HFFc6 (cell line): ENCODE results near the gene CHAT. TPM values are rescaled to one million over a fixed set of nuclear protein-coding genes. Genes with fewer than 3 reads are reported as not detected.
A peak's percentile ranks its signal among the peaks of the same experiment; 100 is the strongest.

Experiments used
- DNase-seq: peaks from one replicate; pipeline ENCODE4 v3.0.0-alpha.2; 2018
- H3K27ac Mint-ChIP-seq: 2 replicates; pipeline ENCODE4 v1.8.0; 2020; ENCODE audit warnings: mild to moderate bottlenecking, mixed read lengths
- H3K27me3 Mint-ChIP-seq: 2 replicates; pipeline ENCODE4 v1.8.0; 2021; ENCODE audit warnings: mild to moderate bottlenecking, moderate library complexity, mixed read lengths; ENCODE audit not compliant: insufficient read depth
- H3K36me3 Mint-ChIP-seq: 2 replicates; pipeline ENCODE4 v1.8.0; 2021; ENCODE audit warnings: low read depth, mixed read lengths
- H3K4me1 Mint-ChIP-seq: 2 replicates; pipeline ENCODE4 v1.8.0; 2020; ENCODE audit warnings: low read depth, mixed read lengths
- H3K4me3 Mint-ChIP-seq: 2 replicates; pipeline ENCODE4 v1.8.0; 2020; ENCODE audit warnings: mild to moderate bottlenecking, moderate library complexity, mixed read lengths
- H3K9me3 Mint-ChIP-seq: 2 replicates; pipeline ENCODE4 v1.8.0; 2020; ENCODE audit warnings: mild to moderate bottlenecking, mixed read lengths
- total RNA-seq, 6 experiments: library from RNA; stranded (reverse); fragmentation: NEBNext Ultra II Directional; extraction: Animal tissue kit (Norgen Biotek cat#: 25700); gene quantifications; 2 replicates in 1 of 6; 3 replicates in 5 of 6; pipeline ENCODE4 v1.2.3, GENCODE V29; 2021
- TF ChIP-seq, protein P1 (sequence below): fragments of 200-600 bp; sonication (generic); IDR thresholded peaks from 2 replicates; pipeline ENCODE4 v1.5.0; 2021; ENCODE audit warnings: antibody characterized with exemption, mild to moderate bottlenecking

The CHAT gene
- total RNA-seq, 6 experiments from 2014 or later, result not detected

DNA sequence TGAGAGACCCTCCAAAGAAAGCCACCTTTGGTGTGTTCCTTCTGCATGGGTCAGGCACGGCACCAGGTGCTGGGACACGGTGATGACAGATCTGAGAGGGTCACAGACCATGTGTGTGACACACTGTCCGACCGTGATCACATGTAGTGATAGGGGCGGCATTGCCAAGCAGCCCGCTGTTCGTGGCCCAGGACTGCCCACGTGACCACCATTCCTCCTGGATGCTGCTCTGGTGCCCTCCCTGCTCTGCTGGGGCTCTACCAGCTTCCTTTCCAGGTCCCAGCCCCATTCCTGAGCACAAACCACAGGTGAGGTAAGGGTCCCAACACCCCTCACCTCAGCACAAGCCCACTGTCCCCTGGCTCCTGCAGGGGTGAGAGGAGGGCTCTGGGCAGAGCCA, 13.8 kb upstream of the CHAT start:
- Mint-ChIP-seq H3K27me3 (peaks cover 9% of the 10 kb centered on the region), H3K36me3 (no peaks in the 10 kb centered on the region), H3K9me3 (no peaks in the 10 kb centered on the region), H3K4me1 (peaks cover 62% of the 10 kb centered on the region), H3K27ac (no peak overlapping the region), H3K4me3 (no peak overlapping the region)
- TF ChIP-seq, protein P1, sequence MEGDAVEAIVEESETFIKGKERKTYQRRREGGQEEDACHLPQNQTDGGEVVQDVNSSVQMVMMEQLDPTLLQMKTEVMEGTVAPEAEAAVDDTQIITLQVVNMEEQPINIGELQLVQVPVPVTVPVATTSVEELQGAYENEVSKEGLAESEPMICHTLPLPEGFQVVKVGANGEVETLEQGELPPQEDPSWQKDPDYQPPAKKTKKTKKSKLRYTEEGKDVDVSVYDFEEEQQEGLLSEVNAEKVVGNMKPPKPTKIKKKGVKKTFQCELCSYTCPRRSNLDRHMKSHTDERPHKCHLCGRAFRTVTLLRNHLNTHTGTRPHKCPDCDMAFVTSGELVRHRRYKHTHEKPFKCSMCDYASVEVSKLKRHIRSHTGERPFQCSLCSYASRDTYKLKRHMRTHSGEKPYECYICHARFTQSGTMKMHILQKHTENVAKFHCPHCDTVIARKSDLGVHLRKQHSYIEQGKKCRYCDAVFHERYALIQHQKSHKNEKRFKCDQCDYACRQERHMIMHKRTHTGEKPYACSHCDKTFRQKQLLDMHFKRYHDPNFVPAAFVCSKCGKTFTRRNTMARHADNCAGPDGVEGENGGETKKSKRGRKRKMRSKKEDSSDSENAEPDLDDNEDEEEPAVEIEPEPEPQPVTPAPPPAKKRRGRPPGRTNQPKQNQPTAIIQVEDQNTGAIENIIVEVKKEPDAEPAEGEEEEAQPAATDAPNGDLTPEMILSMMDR, result no peak
- no peak for DNase-seq

DNA sequence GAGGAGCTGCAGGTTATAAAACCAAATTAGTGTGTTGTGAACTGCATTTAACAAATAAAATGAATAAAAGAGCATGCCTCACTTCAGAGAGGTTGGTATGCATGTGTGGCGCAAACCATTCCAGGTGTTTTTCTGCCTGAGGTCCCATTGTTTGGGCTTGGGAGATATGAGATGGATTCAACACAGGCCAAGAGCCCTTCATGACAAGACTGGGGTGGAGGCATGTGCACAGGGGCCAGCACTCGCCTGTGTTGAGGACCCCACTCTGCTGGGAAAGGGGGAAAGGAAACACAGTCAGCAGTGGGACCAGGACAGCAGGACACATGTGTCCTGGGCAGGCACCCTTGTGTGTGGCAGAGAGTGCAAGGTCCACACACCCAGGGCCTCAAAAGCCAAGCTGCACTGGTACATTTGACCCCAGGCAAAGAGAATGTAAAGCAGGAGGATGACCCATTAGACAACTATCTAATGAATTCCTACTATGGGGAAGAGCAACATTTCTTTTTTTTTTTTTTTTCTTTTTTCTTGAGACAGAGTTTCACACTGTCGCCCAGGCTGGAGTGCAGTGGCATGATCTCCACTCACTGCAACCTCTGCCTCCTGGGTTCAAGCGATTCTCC, 12.9 kb upstream of the CHAT start:
- H3K9me3 Mint-ChIP-seq, result no peaks in the 10 kb centered on the region
- H3K4me1 Mint-ChIP-seq, result peaks cover 54% of the 10 kb centered on the region
- H3K4me3 Mint-ChIP-seq, result peak overlapping the region; percentile 40
- TF ChIP-seq, protein P1, result no peak
- H3K27me3 Mint-ChIP-seq, result peaks cover 11% of the 10 kb centered on the region
- peak; percentile 49 for DNase-seq
- no peaks in the 10 kb centered on the region for H3K36me3 Mint-ChIP-seq
- H3K27ac Mint-ChIP-seq, result peak overlapping the region; percentile 65

- H3K36me3 Mint-ChIP-seq, result no peaks in the 10 kb centered on the region
- TF ChIP-seq, protein P1, result no peak
- peak overlapping the region; percentile 40 for H3K4me3 Mint-ChIP-seq
- DNase-seq, result peak; percentile 62
- H3K9me3 Mint-ChIP-seq, result no peaks in the 10 kb centered on the region
- H3K27ac Mint-ChIP-seq, result peak overlapping the region; percentile 65; the same call in 1 of the 2 replicates
- H3K4me1 Mint-ChIP-seq, result peaks cover 52% of the 10 kb centered on the region
- H3K27me3 Mint-ChIP-seq, result peaks cover 15% of the 10 kb centered on the region
These were observed 12.0 kb upstream of the CHAT start for GRCh38 chr10:49601857-49602256.

GRCh38 chr10:49602380-49603023, 11.3 kb upstream of the CHAT start:
- H3K4me1 Mint-ChIP-seq, result peaks cover 56% of the 10 kb centered on the region
- no peaks in the 10 kb centered on the region for H3K36me3 Mint-ChIP-seq
- TF ChIP-seq, protein P1, result no peak
- no peak overlapping the region for H3K4me3 Mint-ChIP-seq
- H3K27me3 Mint-ChIP-seq, result peaks cover 20% of the 10 kb centered on the region
- DNase-seq, result no peak
- H3K9me3 Mint-ChIP-seq, result no peaks in the 10 kb centered on the region
- peak overlapping the region; percentile 57; the same call in 1 of the 2 replicates for H3K27ac Mint-ChIP-seq

DNA sequence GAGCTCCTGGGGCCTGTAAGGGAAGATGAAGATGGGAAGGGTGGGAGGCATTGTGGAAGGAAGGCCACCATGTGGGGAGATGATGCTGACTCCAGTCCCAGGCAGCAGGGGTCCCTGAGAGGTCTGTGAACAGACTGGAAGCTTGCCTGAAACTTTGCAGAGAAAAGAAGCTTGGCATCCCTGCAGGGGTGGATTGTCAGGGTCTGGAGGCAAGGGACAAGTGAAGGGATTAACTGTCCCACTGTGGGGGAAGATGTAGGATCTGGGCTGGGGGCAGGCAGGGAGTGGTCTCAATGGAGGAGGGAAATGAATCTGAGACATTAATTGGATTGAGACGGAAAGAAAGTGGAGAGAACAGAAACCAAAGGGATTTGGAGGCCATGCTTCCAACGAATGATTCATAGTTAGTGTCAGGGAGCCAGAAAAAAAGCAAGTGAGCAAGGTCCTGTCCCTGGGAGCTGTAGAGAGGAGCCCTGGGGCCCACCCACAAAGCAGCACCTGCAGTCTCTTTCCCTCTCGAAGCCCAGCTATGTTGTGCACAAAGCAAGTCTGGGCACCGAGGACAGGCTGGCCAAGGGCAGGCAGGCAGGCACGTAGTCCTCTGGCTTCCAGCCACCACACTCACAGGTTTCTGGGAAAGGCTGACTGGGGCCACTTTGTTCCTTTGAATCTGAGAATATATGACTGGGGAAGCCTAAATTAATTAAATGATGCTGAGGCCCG, 8.5 kb upstream of the CHAT start:
- H3K36me3 Mint-ChIP-seq, result no peaks in the 10 kb centered on the region
- no peaks in the 10 kb centered on the region for H3K9me3 Mint-ChIP-seq
- H3K4me3 Mint-ChIP-seq, result no peak overlapping the region
- H3K4me1 Mint-ChIP-seq, result peaks cover 27% of the 10 kb centered on the region
- DNase-seq, result no peak
- no peak overlapping the region for H3K27ac Mint-ChIP-seq
- TF ChIP-seq, protein P1, result no peak
- H3K27me3 Mint-ChIP-seq, result peaks cover 43% of the 10 kb centered on the region
